ENCODE results near the gene GRB7.

Gene GRB7

DNA sequence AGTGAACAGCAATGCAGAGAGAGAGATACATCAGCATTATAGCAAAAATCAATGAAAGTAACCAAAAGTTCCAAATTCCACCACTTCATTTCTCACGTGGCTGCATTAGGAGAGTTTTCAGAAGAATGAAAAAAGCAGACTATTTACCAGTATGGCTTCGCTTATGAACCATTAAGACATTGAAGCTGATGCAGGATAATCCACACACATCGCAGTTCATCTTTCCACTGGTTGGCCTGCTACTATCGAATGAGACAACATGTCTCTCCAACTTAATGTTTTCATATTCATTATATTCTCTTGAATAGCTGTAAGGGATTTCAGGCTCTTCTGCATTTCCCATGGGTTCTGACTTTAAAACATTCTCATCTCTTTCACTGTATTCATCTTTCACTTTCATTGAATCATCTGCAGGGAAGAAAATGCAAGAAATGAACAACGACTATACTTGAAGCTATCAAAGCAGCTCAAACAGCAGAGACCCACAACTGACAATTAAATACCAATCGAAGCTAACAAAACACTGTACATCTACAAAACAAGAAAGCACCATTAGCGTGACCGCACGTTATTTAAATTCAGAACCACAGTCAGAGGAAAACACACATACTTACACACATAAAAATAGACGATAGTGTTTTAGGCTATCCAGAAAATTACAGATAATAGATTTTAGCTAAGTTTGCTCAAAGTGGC is 54.9 kb downstream of the GRB7 start:
- Histone ChIP-seq H3K36me3 (ENCODE audit: insufficient read depth, low read length) (no peaks in the 10 kb centered on the region), H3K27ac (ENCODE audit: low read depth, low read length) (no peak overlapping the region), H2AFZ (ENCODE audit: low read length, unreplicated experiment) (no peak overlapping the region), H3K27me3 (ENCODE audit: insufficient read depth, low read length) (peaks cover 4% of the 10 kb centered on the region; the same call in 1 of the 2 replicates), H3K4me1 (ENCODE audit: control insufficient read depth, insufficient read depth, low read length, unreplicated experiment) (no peaks in the 10 kb centered on the region), H3K4me3 (ENCODE audit: low read depth, low read length) (no peak overlapping the region), H3K79me2 (ENCODE audit: control insufficient read depth, insufficient read depth, low read length, unreplicated experiment) (no peaks in the 10 kb centered on the region)

DNA sequence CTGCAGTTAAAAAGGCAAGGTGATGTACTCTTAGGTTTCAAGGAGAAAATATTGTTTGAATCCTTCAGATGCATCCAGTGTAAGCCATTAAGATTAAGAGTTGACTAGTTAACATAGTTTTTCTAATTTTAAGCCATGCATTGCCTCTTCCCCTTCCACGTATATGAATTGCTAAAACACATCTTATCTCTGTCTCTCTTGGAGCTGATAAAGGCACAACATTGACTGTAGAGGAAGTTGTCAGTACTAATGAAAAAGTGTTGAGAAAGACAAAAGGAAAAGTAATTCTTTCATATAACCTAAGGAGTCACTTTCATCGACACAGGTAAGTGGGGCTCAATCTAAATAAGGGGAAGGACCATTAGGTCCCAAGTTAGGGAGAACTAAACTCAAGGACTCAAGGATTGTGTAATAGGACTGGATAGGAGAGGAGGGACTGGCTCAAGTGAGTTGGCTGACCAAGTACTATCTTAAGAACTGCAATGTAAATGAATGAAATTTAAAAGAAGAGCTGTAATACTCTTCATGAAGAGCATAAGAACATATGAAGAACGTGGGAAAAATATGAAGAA is 55.6 kb downstream of the GRB7 start:
- Histone ChIP-seq H3K4me1 (ENCODE audit: control insufficient read depth, insufficient read depth, low read length, unreplicated experiment) (no peaks in the 10 kb centered on the region), H3K27ac (ENCODE audit: low read depth, low read length) (no peak overlapping the region), H3K4me3 (ENCODE audit: low read depth, low read length) (no peak overlapping the region), H2AFZ (ENCODE audit: low read length, unreplicated experiment) (no peak overlapping the region), H3K79me2 (ENCODE audit: control insufficient read depth, insufficient read depth, low read length, unreplicated experiment) (no peaks in the 10 kb centered on the region), H3K36me3 (ENCODE audit: insufficient read depth, low read length) (no peaks in the 10 kb centered on the region), H3K27me3 (ENCODE audit: insufficient read depth, low read length) (peaks cover 4% of the 10 kb centered on the region; the same call in 1 of the 2 replicates)

DNA sequence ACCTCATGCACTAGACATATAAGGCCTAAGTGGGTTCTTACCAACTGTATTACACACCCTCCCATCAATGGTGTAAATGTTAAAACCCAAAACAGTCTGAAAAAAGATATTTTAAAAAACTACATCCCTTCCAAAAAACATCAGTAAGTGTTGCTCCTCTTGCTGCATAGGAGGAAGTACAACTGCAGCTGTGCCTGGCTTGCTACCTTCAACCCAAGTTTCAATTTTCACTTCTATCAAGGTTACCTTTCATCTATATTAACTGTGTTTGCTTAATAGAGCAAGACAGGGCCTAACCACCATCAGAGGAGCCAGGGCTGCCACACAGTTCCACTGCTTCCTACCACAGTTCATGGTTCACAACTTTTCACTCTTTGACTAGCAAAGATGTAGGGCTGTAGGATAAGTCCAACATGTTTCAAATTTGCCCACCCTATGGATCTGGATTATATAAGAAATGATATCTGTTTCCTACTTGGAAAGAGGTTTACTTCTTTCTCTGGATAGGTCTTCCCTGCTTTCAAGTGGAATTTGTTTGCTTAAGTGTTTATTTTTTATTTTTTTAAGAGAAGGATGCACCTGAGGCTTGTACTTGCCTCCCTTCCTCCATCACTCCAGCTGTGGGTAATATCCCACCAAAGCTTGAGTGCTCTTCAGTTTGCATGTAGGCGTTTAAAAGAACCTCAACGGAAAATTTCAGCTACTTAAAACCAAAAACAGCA is 56.7 kb downstream of the GRB7 start:
- H3K27me3 ChIP-seq (ENCODE audit: insufficient read depth, low read length) = peaks cover 4% of the 10 kb centered on the region; the same call in 1 of the 2 replicates
- H3K79me2 ChIP-seq (ENCODE audit: control insufficient read depth, insufficient read depth, low read length, unreplicated experiment) = no peaks in the 10 kb centered on the region
- no peaks in the 10 kb centered on the region for H3K36me3 ChIP-seq (ENCODE audit: insufficient read depth, low read length)
- no peaks in the 10 kb centered on the region for H3K4me1 ChIP-seq (ENCODE audit: control insufficient read depth, insufficient read depth, low read length, unreplicated experiment)
- H3K27ac ChIP-seq (ENCODE audit: low read depth, low read length) = no peak overlapping the region
- H3K4me3 ChIP-seq (ENCODE audit: low read depth, low read length) = no peak overlapping the region
- H2AFZ ChIP-seq (ENCODE audit: low read length, unreplicated experiment) = no peak overlapping the region

Measured in ACC112 (cell line).